Loucy (cell line): ENCODE data around the gene PCBD1.

Experiments
- H2AFZ ChIP-seq: fragments of 200-600 bp; sonication (generic); 2 replicates; pipeline ENCODE4 v1.6.0; 2016; ENCODE audit warnings: antibody characterized with exemption, mild to moderate bottlenecking, low read length, moderate library complexity
- H3F3A ChIP-seq: fragments of 200-600 bp; 2 replicates; pipeline ENCODE4 v1.6.0; 2016; ENCODE audit warnings: antibody characterized with exemption, low read depth, mild to moderate bottlenecking
- H3K27me3 ChIP-seq: fragments of 200-600 bp; sonication (generic); 2 replicates; pipeline ENCODE4 v1.6.1; 2014; ENCODE audit warnings: low read length, mild to moderate bottlenecking; ENCODE audit not compliant: insufficient read depth, poor library complexity, severe bottlenecking
- H3K36me3 ChIP-seq: fragments of 200-600 bp; sonication (generic); 2 replicates; pipeline ENCODE4 v1.6.1; 2016; ENCODE audit warnings: low read length; ENCODE audit not compliant: insufficient read depth
- H3K4me1 ChIP-seq: fragments of 200-600 bp; sonication (generic); 2 replicates; pipeline ENCODE4 v1.5.1; 2014; ENCODE audit warnings: low read length, mild to moderate bottlenecking; ENCODE audit not compliant: insufficient read depth, poor library complexity, severe bottlenecking
- H3K4me2 ChIP-seq: fragments of 200-600 bp; sonication (generic); 2 replicates; pipeline ENCODE4 v1.6.0; 2014; ENCODE audit warnings: antibody characterized with exemption, low read length, low read depth, mild to moderate bottlenecking; ENCODE audit not compliant: poor library complexity, severe bottlenecking
- H3K4me3 ChIP-seq: fragments of 200-600 bp; sonication (generic); 2 replicates; pipeline ENCODE4 v1.5.1; 2014; ENCODE audit warnings: low read length, mild to moderate bottlenecking, mixed read lengths; ENCODE audit not compliant: poor library complexity, severe bottlenecking
- H3K79me2 ChIP-seq: fragments of 200-600 bp; sonication (generic); 2 replicates; pipeline ENCODE4 v1.6.1; 2014; ENCODE audit warnings: low read length; ENCODE audit not compliant: insufficient read depth
- H3K9ac ChIP-seq: fragments of 200-600 bp; sonication (generic); 2 replicates; pipeline ENCODE4 v1.6.0; 2014; ENCODE audit warnings: mild to moderate bottlenecking, low read depth, low read length, moderate library complexity; ENCODE audit not compliant: poor library complexity, severe bottlenecking
- H3K9me2 ChIP-seq: fragments of 200-600 bp; sonication (generic); replicated peaks from 2 replicates; pipeline ENCODE4 v1.6.1; 2016; ENCODE audit warnings: low read depth, low read length, mixed read lengths
- H3K9me3 ChIP-seq: fragments of 200-600 bp; sonication (generic); 2 replicates; pipeline ENCODE4 v1.6.1; 2014; ENCODE audit warnings: mild to moderate bottlenecking, antibody characterized with exemption, low read length, low read depth; ENCODE audit not compliant: insufficient read depth
- H4K20me1 ChIP-seq: fragments of 200-600 bp; sonication (generic); 2 replicates; pipeline ENCODE4 v1.6.0; 2014; ENCODE audit warnings: antibody characterized with exemption, low read length, mild to moderate bottlenecking; ENCODE audit not compliant: insufficient read depth, poor library complexity, severe bottlenecking
- CTCF ChIP-seq: fragments of 200-600 bp; sonication (generic); conservative IDR thresholded peaks from 2 replicates; pipeline ENCODE4 v1.5.1; 2014; ENCODE audit warnings: mild to moderate bottlenecking, antibody characterized with exemption, low read length
- EZH2phosphoT487 ChIP-seq: fragments of 200-600 bp; IDR thresholded peaks from 2 replicates; pipeline ENCODE4 v1.6.1; 2018; ENCODE audit warnings: antibody characterized with exemption, mild to moderate bottlenecking, moderate library complexity, borderline replicate concordance

Gene PCBD1

GRCh38 chr10:70902661-70903261 lies 14.4 kb upstream of the PCBD1 start:
- H2AFZ ChIP-seq: no peak overlapping the region
- H3K4me1 ChIP-seq: no peaks in the 10 kb centered on the region
- no peaks in the 10 kb centered on the region for H4K20me1 ChIP-seq
- H3K4me3 ChIP-seq: no peak overlapping the region
- H3F3A ChIP-seq: no peaks in the 10 kb centered on the region
- no peak for TF ChIP-seq EZH2phosphoT487
- no peak for TF ChIP-seq CTCF
- H3K27me3 ChIP-seq: no peaks in the 10 kb centered on the region
- no peaks in the 10 kb centered on the region for H3K9me3 ChIP-seq
- no peak overlapping the region for H3K9ac ChIP-seq
- no peak overlapping the region for H3K4me2 ChIP-seq
- H3K79me2 ChIP-seq: no peaks in the 10 kb centered on the region
- H3K9me2 ChIP-seq: no peaks in the 10 kb centered on the region
- no peaks in the 10 kb centered on the region for H3K36me3 ChIP-seq

- no peak overlapping the region for H3K9ac ChIP-seq
Measured at GRCh38 chr10:70901276-70901878, 13.0 kb upstream of the PCBD1 start.

GRCh38 chr10:70899096-70899495 lies 10.7 kb upstream of the PCBD1 start:
- no peaks in the 10 kb centered on the region for H3K9me2 ChIP-seq
- no peaks in the 10 kb centered on the region for H3K36me3 ChIP-seq
- no peaks in the 10 kb centered on the region for H3K9me3 ChIP-seq
- no peaks in the 10 kb centered on the region for H3F3A ChIP-seq
- TF ChIP-seq EZH2phosphoT487 (no peak), CTCF (no peak)
- H3K27me3 ChIP-seq: no peaks in the 10 kb centered on the region
- H3K9ac ChIP-seq: no peak overlapping the region
- no peak overlapping the region for H2AFZ ChIP-seq
- no peaks in the 10 kb centered on the region for H3K4me1 ChIP-seq
- no peaks in the 10 kb centered on the region for H3K79me2 ChIP-seq
- no peak overlapping the region for H3K4me3 ChIP-seq
- no peaks in the 10 kb centered on the region for H4K20me1 ChIP-seq
- H3K4me2 ChIP-seq: no peak overlapping the region

More at GRCh38 chr10:70901276-70901878, 13.0 kb upstream of the PCBD1 start:
- H3K79me2 ChIP-seq: no peaks in the 10 kb centered on the region
- H3K27me3 ChIP-seq: no peaks in the 10 kb centered on the region
- H2AFZ ChIP-seq: no peak overlapping the region
- H3K4me3 ChIP-seq: no peak overlapping the region
- H3K4me2 ChIP-seq: no peak overlapping the region
- H3F3A ChIP-seq: no peaks in the 10 kb centered on the region
- no peaks in the 10 kb centered on the region for H3K9me3 ChIP-seq
- no peaks in the 10 kb centered on the region for H3K36me3 ChIP-seq
- H4K20me1 ChIP-seq: no peaks in the 10 kb centered on the region
- H3K9me2 ChIP-seq: no peaks in the 10 kb centered on the region
- TF ChIP-seq CTCF (no peak), EZH2phosphoT487 (no peak)
- no peaks in the 10 kb centered on the region for H3K4me1 ChIP-seq
